A549 (cell line): Measurements from ENCODE around the gene TIGIT. TPM values are rescaled to one million over a fixed set of nuclear protein-coding genes. Genes with fewer than 3 reads are reported as not detected.

Experiments used
- ATAC-seq, 2 experiments: fragments of 200-7000 bp in 1 of 2; fragments of >200 bp in 1 of 2; cut with Nextera tagmentation in 1 of 2; cut with Tn5 transposase in 1 of 2; 3 replicates each; pipeline versions ENCODE4 v1.8.0 to v1.9.1; 2018 to 2020; ENCODE audit warnings: mild to moderate bottlenecking in 1 of 2, moderate library complexity in 1 of 2
- CTCF ChIA-PET: fragments of 300-600 bp; sonication (Branson Sonifier 250); formaldehyde crosslinking; extraction: SDS; loops from one replicate; lab custom pipeline; 2021; ENCODE audit warnings: antibody characterized with exemption, inconsistent platforms; lab: Yijun Ruan, JAX
- POLR2A ChIA-PET: fragments of 350-600 bp; formaldehyde crosslinking; extraction: SDS; loops from one replicate; lab custom pipeline; 2021; ENCODE audit warnings: antibody characterized with exemption, inconsistent platforms; lab: Yijun Ruan, JAX
- DNase-seq, 2 experiments: peaks; one replicate each; pipeline versions ENCODE4 v3.0.0 to v3.0.0-alpha.2; 2011 to 2016; ENCODE audit warnings: low read depth in 1 of 2, low spot score in 1 of 2
- FAIRE-seq: peaks from 2 replicates; lab custom pipeline; 2011; peaks lifted over from hg19 to GRCh38; lab: Jason Lieb, UNC
- H3K27ac ChIP-seq, 2 experiments: fragments of >200 bp; sonication (Bioruptor Twin); formaldehyde crosslinking; 3 replicates each; pipeline ENCODE4 v1.5.1; 2016 to 2017
- H3K4me1 ChIP-seq: fragments of >200 bp; sonication (Bioruptor Twin); formaldehyde crosslinking; 3 replicates; pipeline ENCODE4 v1.6.1; 2016
- H3K4me2 ChIP-seq: fragments of >200 bp; sonication (Bioruptor Twin); formaldehyde crosslinking; 3 replicates; pipeline ENCODE4 v1.6.1; 2016
- H3K4me3 ChIP-seq: fragments of >200 bp; sonication (Bioruptor Twin); formaldehyde crosslinking; 3 replicates; pipeline ENCODE4 v1.5.1; 2016
- H3K9me3 ChIP-seq: fragments of >200 bp; sonication (Bioruptor Twin); formaldehyde crosslinking; 3 replicates; pipeline ENCODE4 v1.6.1; 2016
- BCL3 ChIP-seq: fragments of >200 bp; sonication (Bioruptor Twin); formaldehyde crosslinking; IDR thresholded peaks from 3 replicates; pipeline ENCODE4 v1.6.1; 2016
- CBX8 ChIP-seq: fragments of 200-600 bp; sonication (generic); IDR thresholded peaks from 2 replicates; pipeline ENCODE4 v1.6.1; 2016
- CTCF ChIP-seq: fragments of >200 bp; sonication (Bioruptor Twin); formaldehyde crosslinking; IDR thresholded peaks from 3 replicates; pipeline ENCODE4 v1.5.1; 2016
- E2F6 ChIP-seq: IDR thresholded peaks from 2 replicates; pipeline ENCODE4 v1.6.1; 2012; ENCODE audit warnings: low read depth, borderline replicate concordance
- EHF ChIP-seq: fragments of 250-450 bp; sonication (Bioruptor Pico); IDR thresholded peaks from 2 replicates; pipeline ENCODE4 v1.5.0; 2020; ENCODE audit warnings: mild to moderate bottlenecking
- EHMT2 ChIP-seq: fragments of 200-600 bp; sonication (generic); IDR thresholded peaks from 2 replicates; pipeline ENCODE4 v1.6.1; 2016; ENCODE audit warnings: antibody characterized with exemption, low read depth, mild to moderate bottlenecking, moderate library complexity
- EP300 ChIP-seq, 2 experiments: fragments of >200 bp; sonication (Bioruptor Twin); formaldehyde crosslinking; IDR thresholded peaks; 2 replicates in 1 of 2; 3 replicates in 1 of 2; pipeline ENCODE4 v1.6.1; 2016 to 2017
- FOSL2 ChIP-seq, 2 experiments: fragments of 450-650 bp in 1 of 2; fragments of >200 bp in 1 of 2; sonication (Bioruptor Twin) in 1 of 2; formaldehyde crosslinking; IDR thresholded peaks; 2 replicates each; pipeline versions ENCODE4 v1.5.0 to v1.6.1; 2016 to 2020; ENCODE audit warnings: mild to moderate bottlenecking in 1 of 2, moderate library complexity in 1 of 2
- FOXS1 ChIP-seq: fragments of 250-450 bp; sonication (Bioruptor Pico); IDR thresholded peaks from 2 replicates; pipeline ENCODE4 v1.5.0; 2020; ENCODE audit warnings: mild to moderate bottlenecking, moderate library complexity
- GATA3 ChIP-seq: IDR thresholded peaks from 2 replicates; pipeline ENCODE4 v1.6.1; 2012; ENCODE audit warnings: borderline replicate concordance
- HDAC2 ChIP-seq: fragments of 200-600 bp; sonication (generic); IDR thresholded peaks from 2 replicates; pipeline ENCODE4 v1.6.1; 2016
- HMGXB4 ChIP-seq: fragments of 250-450 bp; sonication (Bioruptor Pico); IDR thresholded peaks from 2 replicates; pipeline ENCODE4 v1.5.0; 2021; ENCODE audit warnings: mild to moderate bottlenecking, moderate library complexity, borderline replicate concordance
- HOXA7 ChIP-seq: fragments of 250-450 bp; sonication (Bioruptor Pico); IDR thresholded peaks from 2 replicates; pipeline ENCODE4 v1.5.0; 2020; ENCODE audit warnings: mild to moderate bottlenecking, moderate library complexity
- KDM5A ChIP-seq: fragments of 200-600 bp; sonication (generic); IDR thresholded peaks from 2 replicates; pipeline ENCODE4 v1.6.1; 2016; ENCODE audit warnings: antibody characterized with exemption, mild to moderate bottlenecking
- MAX ChIP-seq: IDR thresholded peaks from 2 replicates; pipeline ENCODE4 v1.6.1; 2012
- POLR2AphosphoS2 ChIP-seq: conservative IDR thresholded peaks from 2 replicates; pipeline ENCODE4 v1.6.1; 2012; ENCODE audit warnings: low read length, improper control_type of control experiment, inconsistent platforms
- RAD21 ChIP-seq, 2 experiments: fragments of >200 bp in 1 of 2; sonication (Bioruptor Twin) in 1 of 2; formaldehyde crosslinking in 1 of 2; IDR thresholded peaks in 1 of 2; conservative IDR thresholded peaks in 1 of 2; 2 replicates in 1 of 2; 3 replicates in 1 of 2; pipeline ENCODE4 v1.6.1; 2012 to 2018; ENCODE audit warnings: inconsistent platforms in 1 of 2
- REST ChIP-seq: fragments of 200-600 bp; sonication (generic); IDR thresholded peaks from 2 replicates; pipeline ENCODE4 v1.6.1; 2016; ENCODE audit warnings: antibody characterized with exemption, mild to moderate bottlenecking, moderate library complexity
- SMC3 ChIP-seq: fragments of >200 bp; sonication (Bioruptor Twin); formaldehyde crosslinking; IDR thresholded peaks from 3 replicates; pipeline ENCODE4 v1.6.1; 2018; ENCODE audit warnings: inconsistent platforms
- TFCP2L1 ChIP-seq: fragments of 250-450 bp; sonication (Bioruptor Pico); IDR thresholded peaks from 2 replicates; pipeline ENCODE4 v1.5.0; 2021; ENCODE audit warnings: mild to moderate bottlenecking
- USF2 ChIP-seq: fragments of 450-650 bp; IDR thresholded peaks from 2 replicates; pipeline ENCODE4 v1.6.1; 2014; ENCODE audit warnings: antibody characterized with exemption
- ZC3H11A ChIP-seq: fragments of 450-650 bp; IDR thresholded peaks from 2 replicates; pipeline ENCODE4 v1.6.1; 2014; ENCODE audit warnings: antibody characterized with exemption, mild to moderate bottlenecking
- WGBS: methylation state at CpG from one replicate; pipeline ENCODE4 v1.1.6; 2017; ENCODE audit errors: missing lambda C conversion rate; 5-methylcytosine and 5-hydroxymethylcytosine counted together
- polyA plus RNA-seq, 4 experiments: library from polyadenylated mRNA; depleted of rRNA in 3 of 4; stranded (reverse); fragments of >200 nt; fragmentation: RNase III in 1 of 4; extraction: RNeasy Plus Mini Kit Qiagen cat#74134 plus additional on column Dnase treatment in 1 of 4; gene quantifications; 2 replicates in 3 of 4; 3 replicates in 1 of 4; pipeline ENCODE4 v1.2.3, GENCODE V29; 2011 to 2017

TIGIT gene
- polyA plus RNA-seq, 2 of the 4 experiments (the other 2 are of a cell fraction): not detected

- H3K4me3 ChIP-seq: no peak overlapping the region
Measured at GRCh38 chr3:114290911-114291901, 2.6 kb upstream of the TIGIT start.

GRCh38 chr3:114294940-114295480 is 1.2 kb downstream of the TIGIT start:
- FAIRE-seq: no peak
- CTCF ChIA-PET: interaction anchor here (0.7 kb wide), 1 partner anchor 186 kb away, joined by 3 read pairs; no protein-coding TSS in a partner anchor
- WGBS: 63% methylated on average over 6 of the region's 6 CpGs
- TF ChIP-seq ZC3H11A (no peak), HMGXB4 (CRISPR knock-in tag) (no peak), USF2 (no peak), MAX (no peak), KDM5A (no peak), HOXA7 (CRISPR knock-in tag) (no peak), CBX8 (no peak), REST (no peak), EHF (CRISPR knock-in tag) (no peak), E2F6 (no peak), FOSL2 (IDR thresholded peaks at IDR 0.05) (no peak), FOSL2 (CRISPR knock-in tag; IDR thresholded peaks at IDR 0.05) (no peak), EHMT2 (no peak), FOXS1 (CRISPR knock-in tag) (no peak), POLR2AphosphoS2 (no peak)

More at GRCh38 chr3:114290911-114291901, 2.6 kb upstream of the TIGIT start:
- peak; percentile 37; the same call in 1 of the 3 replicates for TF ChIP-seq SMC3
- TF ChIP-seq HDAC2: no peak
- no peak for TF ChIP-seq EP300 (IDR thresholded peaks at IDR 0.05)
- peak; percentile 49 for TF ChIP-seq CTCF
- TF ChIP-seq TFCP2L1: no peak
- TF ChIP-seq GATA3: no peak
- peak; percentile 49 to 68 for TF ChIP-seq RAD21 (conservative IDR thresholded peaks at IDR 0.05 in 1 of 2, IDR thresholded peaks at IDR 0.05 in 1 of 2)
- no peak for TF ChIP-seq BCL3
- Histone ChIP-seq H3K4me1 (no peaks in the 10 kb centered on the region), H3K9me3 (no peaks in the 10 kb centered on the region), H3K27ac (no peak overlapping the region), H3K4me2 (no peak overlapping the region)
- DNase-seq (peak; percentile 61 to 66), ATAC-seq (peak; percentile 62 to 96; a peak in 5 of 6 replicates), FAIRE-seq (no peak)
- ChIA-PET CTCF (interaction anchor here (0.8 to 2.2 kb wide), 11 partner anchors 8 to 800 kb away, joined by 3 to 15 read pairs (median 3); no protein-coding TSS in a partner anchor), POLR2A (no interaction called here)
- 61% methylated on average over 17 of the region's 23 CpGs for WGBS

More at GRCh38 chr3:114294940-114295480, 1.2 kb downstream of the TIGIT start:
- Histone ChIP-seq H3K4me2 (no peak overlapping the region), H3K4me3 (no peak overlapping the region), H3K9me3 (no peaks in the 10 kb centered on the region), H3K4me1 (no peaks in the 10 kb centered on the region), H3K27ac (no peak overlapping the region)
- POLR2A ChIA-PET: no interaction called here
- no peak for ATAC-seq
- DNase-seq: no peak
